Effector CD8-positive, alpha-beta T cell (primary cell): ENCODE data around the gene FAHD2A.
"Not testable (repeated sequence)": the region's sequence is repeated elsewhere in the genome, so short reads cannot be mapped to it uniquely, and the experiment has no call there.

Source experiments
- DNase-seq: peaks from one replicate; lab custom pipeline; 2025; lab: John Stamatoyannopoulos, UW

The FAHD2A gene

GRCh38 chr2:95435872-95436209 is 33.3 kb downstream of the FAHD2A start:
- DNase-seq, result not testable (repeated sequence)

- not testable (repeated sequence) for DNase-seq
These were observed 40.1 kb downstream of the FAHD2A start for GRCh38 chr2:95442474-95443099.

- DNase-seq, result not testable (repeated sequence)
These were observed 42.8 kb downstream of the FAHD2A start for GRCh38 chr2:95445317-95445716.

- not testable (repeated sequence) for DNase-seq
These were observed 60.8 kb downstream of the FAHD2A start for GRCh38 chr2:95463292-95463691.
